Progenitor cell of endocrine pancreas (in vitro differentiated cells): ENCODE results near the gene LLGL1. TPM values are rescaled to one million over a fixed set of nuclear protein-coding genes. Genes with fewer than 3 reads are reported as not detected.
A peak's percentile ranks its signal among the peaks of the same experiment; 100 is the strongest.

Source experiments
- DNase-seq: peaks from one replicate; pipeline ENCODE4 v3.0.0; 2021; ENCODE audit warnings: low spot score; ENCODE audit not compliant: unreplicated experiment
- H3K27ac Mint-ChIP-seq: 2 replicates; pipeline ENCODE4 v1.8.0; 2021; ENCODE audit warnings: mild to moderate bottlenecking, moderate library complexity, mixed read lengths
- H3K27me3 Mint-ChIP-seq: 2 replicates; pipeline ENCODE4 v1.8.0; 2021; ENCODE audit warnings: mixed read lengths
- H3K36me3 Mint-ChIP-seq: 2 replicates; pipeline ENCODE4 v1.8.0; 2022; ENCODE audit warnings: mixed read lengths; ENCODE audit not compliant: insufficient read depth
- H3K4me1 Mint-ChIP-seq: 2 replicates; pipeline ENCODE4 v1.8.0; 2021; ENCODE audit warnings: low read depth, mixed read lengths
- H3K4me3 Mint-ChIP-seq: 2 replicates; pipeline ENCODE4 v1.8.0; 2021; ENCODE audit warnings: low read depth, mild to moderate bottlenecking, moderate library complexity, mixed read lengths
- H3K9me3 Mint-ChIP-seq: 2 replicates; pipeline ENCODE4 v1.8.0; 2021; ENCODE audit warnings: low read depth, mixed read lengths
- total RNA-seq: library from RNA; stranded (reverse); gene quantifications from 2 replicates; pipeline ENCODE4 v1.2.1, GENCODE V29; 2021
- TF ChIP-seq, protein P1 (sequence below): fragments of 200-600 bp; sonication (generic); IDR thresholded peaks from one replicate; pipeline ENCODE4 v1.5.0; 2021; ENCODE audit warnings: antibody characterized with exemption, mild to moderate bottlenecking; ENCODE audit not compliant: unreplicated experiment

Gene LLGL1
- total RNA-seq, 1 donor from 2014 or later = 76.7 TPM

GRCh38 chr17:18261146-18261515 lies 35.7 kb downstream of the LLGL1 start:
- H3K4me3 Mint-ChIP-seq = peak overlapping the region; percentile 80
- DNase-seq = no peak

DNA sequence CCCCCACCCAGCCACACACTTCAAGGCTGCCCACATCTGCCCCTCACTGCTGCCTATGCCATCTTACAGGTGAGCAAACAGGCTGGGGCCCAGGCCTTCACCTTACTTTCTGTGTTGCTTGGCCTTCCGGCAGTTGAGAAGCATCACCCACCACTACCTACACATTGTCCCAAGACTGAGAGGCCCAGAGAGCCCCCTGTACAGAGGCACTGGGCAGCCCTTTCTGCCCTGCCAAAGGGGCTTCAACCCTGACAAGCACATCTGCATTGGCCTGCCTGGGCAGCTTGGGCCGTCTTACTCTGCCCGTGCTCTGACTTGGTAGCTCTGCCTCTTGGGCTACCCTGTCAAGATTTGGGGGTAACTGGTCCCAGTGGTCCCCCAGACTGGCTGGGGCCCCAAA lies 36.2 kb downstream of the LLGL1 start:
- TF ChIP-seq, protein P1, sequence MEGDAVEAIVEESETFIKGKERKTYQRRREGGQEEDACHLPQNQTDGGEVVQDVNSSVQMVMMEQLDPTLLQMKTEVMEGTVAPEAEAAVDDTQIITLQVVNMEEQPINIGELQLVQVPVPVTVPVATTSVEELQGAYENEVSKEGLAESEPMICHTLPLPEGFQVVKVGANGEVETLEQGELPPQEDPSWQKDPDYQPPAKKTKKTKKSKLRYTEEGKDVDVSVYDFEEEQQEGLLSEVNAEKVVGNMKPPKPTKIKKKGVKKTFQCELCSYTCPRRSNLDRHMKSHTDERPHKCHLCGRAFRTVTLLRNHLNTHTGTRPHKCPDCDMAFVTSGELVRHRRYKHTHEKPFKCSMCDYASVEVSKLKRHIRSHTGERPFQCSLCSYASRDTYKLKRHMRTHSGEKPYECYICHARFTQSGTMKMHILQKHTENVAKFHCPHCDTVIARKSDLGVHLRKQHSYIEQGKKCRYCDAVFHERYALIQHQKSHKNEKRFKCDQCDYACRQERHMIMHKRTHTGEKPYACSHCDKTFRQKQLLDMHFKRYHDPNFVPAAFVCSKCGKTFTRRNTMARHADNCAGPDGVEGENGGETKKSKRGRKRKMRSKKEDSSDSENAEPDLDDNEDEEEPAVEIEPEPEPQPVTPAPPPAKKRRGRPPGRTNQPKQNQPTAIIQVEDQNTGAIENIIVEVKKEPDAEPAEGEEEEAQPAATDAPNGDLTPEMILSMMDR = no peak

More at GRCh38 chr17:18261146-18261515, 35.7 kb downstream of the LLGL1 start:
- Mint-ChIP-seq H3K9me3 (no peaks in the 10 kb centered on the region), H3K27ac (peak overlapping the region; percentile 96), H3K4me1 (peaks cover 18% of the 10 kb centered on the region), H3K36me3 (peaks cover 5% of the 10 kb centered on the region), H3K27me3 (no peaks in the 10 kb centered on the region)
- TF ChIP-seq, protein P1 = no peak

GRCh38 chr17:18262111-18262510 lies 36.7 kb downstream of the LLGL1 start:
- H3K27ac Mint-ChIP-seq = peak overlapping the region; percentile 41
- TF ChIP-seq, protein P1 = no peak

More for the DNA sequence above, 36.2 kb downstream of the LLGL1 start:
- H3K4me3 Mint-ChIP-seq = peak overlapping the region; percentile 80
- H3K4me1 Mint-ChIP-seq = peaks cover 18% of the 10 kb centered on the region
- no peaks in the 10 kb centered on the region for H3K9me3 Mint-ChIP-seq
- peak overlapping the region; percentile 96 for H3K27ac Mint-ChIP-seq
- no peaks in the 10 kb centered on the region for H3K27me3 Mint-ChIP-seq
- peaks cover 5% of the 10 kb centered on the region for H3K36me3 Mint-ChIP-seq
- DNase-seq = no peak

DNA sequence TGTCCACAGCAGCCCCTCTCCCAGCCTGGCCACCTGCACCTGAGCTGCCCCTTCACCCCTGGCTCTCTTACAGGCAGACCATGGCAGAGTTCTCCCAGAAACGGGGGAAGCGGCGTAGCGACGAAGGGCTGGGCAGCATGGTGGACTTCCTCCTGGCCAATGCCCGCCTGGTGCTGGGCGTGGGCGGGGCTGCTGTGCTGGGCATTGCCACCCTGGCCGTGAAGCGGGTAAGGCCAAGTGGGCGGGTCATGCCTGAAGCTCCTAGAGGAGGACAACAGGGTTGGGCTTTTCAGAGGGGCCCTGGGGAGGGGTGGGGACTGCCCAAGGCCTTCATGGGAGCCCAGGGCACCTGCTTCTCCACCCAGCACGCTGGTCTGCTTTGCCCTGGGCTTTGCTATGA lies 37.2 kb downstream of the LLGL1 start:
- no peak for DNase-seq
- Mint-ChIP-seq H3K4me1 (peaks cover 12% of the 10 kb centered on the region), H3K9me3 (no peaks in the 10 kb centered on the region), H3K27me3 (no peaks in the 10 kb centered on the region), H3K4me3 (no peak overlapping the region), H3K36me3 (peaks cover 5% of the 10 kb centered on the region), H3K27ac (no peak overlapping the region)
- TF ChIP-seq, protein P1 = no peak

More at GRCh38 chr17:18262111-18262510, 36.7 kb downstream of the LLGL1 start:
- Mint-ChIP-seq H3K9me3 (no peaks in the 10 kb centered on the region), H3K4me1 (peaks cover 16% of the 10 kb centered on the region), H3K27me3 (no peaks in the 10 kb centered on the region), H3K4me3 (peak overlapping the region; percentile 80), H3K36me3 (peaks cover 5% of the 10 kb centered on the region)
- no peak for DNase-seq

DNA sequence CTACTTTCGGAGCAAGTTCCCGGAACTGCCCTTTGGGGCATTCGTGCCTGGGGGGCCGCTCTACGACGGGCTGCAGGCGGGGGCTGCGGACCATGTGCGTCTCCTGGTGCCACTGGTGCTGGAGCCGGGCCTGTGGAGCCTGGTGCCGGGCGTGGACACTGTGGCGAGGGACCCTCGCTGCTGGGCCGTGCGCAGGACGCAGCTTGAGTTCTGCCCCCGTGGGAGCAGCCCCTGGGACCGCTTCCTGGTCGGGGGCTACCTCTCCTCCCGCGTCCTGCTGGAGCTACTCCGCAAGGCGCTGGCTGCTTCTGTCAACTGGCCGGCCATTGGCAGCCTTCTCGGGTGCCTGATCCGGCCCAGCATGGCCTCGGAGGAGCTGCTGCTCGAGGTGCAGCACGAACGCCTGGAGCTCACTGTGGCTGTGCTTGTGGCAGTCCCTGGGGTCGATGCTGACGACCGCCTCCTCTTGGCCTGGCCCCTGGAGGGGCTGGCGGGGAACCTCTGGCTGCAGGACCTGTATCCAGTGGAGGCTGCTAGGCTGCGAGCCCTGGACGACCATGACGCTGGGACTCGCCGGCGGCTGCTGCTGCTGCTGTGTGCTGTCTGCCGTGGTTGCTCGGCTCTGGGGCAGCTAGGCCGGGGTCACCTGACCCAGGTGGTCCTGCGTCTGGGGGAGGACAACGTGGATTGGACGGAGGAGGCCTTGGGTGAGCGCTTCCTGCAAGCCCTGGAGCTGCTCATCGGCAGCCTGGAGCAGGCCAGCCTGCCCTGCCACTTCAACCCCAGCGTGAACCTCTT lies 38.6 kb downstream of the LLGL1 start:
- no peak for DNase-seq
- no peak overlapping the region for H3K4me3 Mint-ChIP-seq
- H3K36me3 Mint-ChIP-seq = peaks cover 5% of the 10 kb centered on the region
- TF ChIP-seq, protein P1 = no peak
- H3K27ac Mint-ChIP-seq = no peak overlapping the region
- H3K4me1 Mint-ChIP-seq = peaks cover 12% of the 10 kb centered on the region
- H3K9me3 Mint-ChIP-seq = no peaks in the 10 kb centered on the region
- H3K27me3 Mint-ChIP-seq = no peaks in the 10 kb centered on the region
